ENCODE data around the gene PABPC3.

Gene PABPC3

GRCh38 chr13:25114220-25114619 lies 18.3 kb downstream of the PABPC3 start (continued):
- TF ChIP-seq ESRRG (CRISPR knock-in tag; IDR thresholded peaks at IDR 0.05) (no peak), ZFP3 (CRISPR knock-in tag; IDR thresholded peaks at IDR 0.05) (no peak), OSR1 (CRISPR knock-in tag; IDR thresholded peaks at IDR 0.05) (no peak), ARNTL (CRISPR knock-in tag; IDR thresholded peaks at IDR 0.05; ENCODE audit: borderline replicate concordance, low read depth) (no peak)
- TF ChIP-seq, protein P1, sequence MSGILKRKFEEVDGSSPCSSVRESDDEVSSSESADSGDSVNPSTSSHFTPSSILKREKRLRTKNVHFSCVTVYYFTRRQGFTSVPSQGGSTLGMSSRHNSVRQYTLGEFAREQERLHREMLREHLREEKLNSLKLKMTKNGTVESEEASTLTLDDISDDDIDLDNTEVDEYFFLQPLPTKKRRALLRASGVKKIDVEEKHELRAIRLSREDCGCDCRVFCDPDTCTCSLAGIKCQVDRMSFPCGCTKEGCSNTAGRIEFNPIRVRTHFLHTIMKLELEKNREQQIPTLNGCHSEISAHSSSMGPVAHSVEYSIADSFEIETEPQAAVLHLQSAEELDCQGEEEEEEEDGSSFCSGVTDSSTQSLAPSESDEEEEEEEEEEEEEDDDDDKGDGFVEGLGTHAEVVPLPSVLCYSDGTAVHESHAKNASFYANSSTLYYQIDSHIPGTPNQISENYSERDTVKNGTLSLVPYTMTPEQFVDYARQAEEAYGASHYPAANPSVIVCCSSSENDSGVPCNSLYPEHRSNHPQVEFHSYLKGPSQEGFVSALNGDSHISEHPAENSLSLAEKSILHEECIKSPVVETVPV (CRISPR knock-in tag; IDR thresholded peaks at IDR 0.05): no peak

- TF ChIP-seq POU6F1 (CRISPR knock-in tag; IDR thresholded peaks at IDR 0.05; ENCODE audit: borderline replicate concordance, low read depth): no peak
- TF ChIP-seq, protein P1 (CRISPR knock-in tag; IDR thresholded peaks at IDR 0.05): no peak
- TF ChIP-seq CREB5 (CRISPR knock-in tag; IDR thresholded peaks at IDR 0.05; ENCODE audit: low read depth): no peak
- no peak for TF ChIP-seq TSHZ2 (CRISPR knock-in tag; IDR thresholded peaks at IDR 0.05)
- no peak for TF ChIP-seq RARB (CRISPR knock-in tag; IDR thresholded peaks at IDR 0.05)
- no peak for TF ChIP-seq ZC3H10 (CRISPR knock-in tag; IDR thresholded peaks at IDR 0.05)
- no peak for TF ChIP-seq CSDC2 (CRISPR knock-in tag; IDR thresholded peaks at IDR 0.05)
- TF ChIP-seq ARNTL (CRISPR knock-in tag; IDR thresholded peaks at IDR 0.05; ENCODE audit: borderline replicate concordance, low read depth): no peak
- no peak for TF ChIP-seq BACH2 (CRISPR knock-in tag; IDR thresholded peaks at IDR 0.05; ENCODE audit: borderline replicate concordance)
- TF ChIP-seq ZNF70 (CRISPR knock-in tag; IDR thresholded peaks at IDR 0.05): no peak
- TF ChIP-seq TCF4 (CRISPR knock-in tag; IDR thresholded peaks at IDR 0.05; ENCODE audit: borderline replicate concordance): no peak
- no peak for TF ChIP-seq GLIS3 (CRISPR knock-in tag; IDR thresholded peaks at IDR 0.05)
- no peak for TF ChIP-seq TOX (CRISPR knock-in tag; IDR thresholded peaks at IDR 0.05; ENCODE audit: borderline replicate concordance)
- no peak for TF ChIP-seq ESRRG (CRISPR knock-in tag; IDR thresholded peaks at IDR 0.05)
- TF ChIP-seq OSR1 (CRISPR knock-in tag; IDR thresholded peaks at IDR 0.05): no peak
- ATAC-seq: no peak
These were observed 20.1 kb downstream of the PABPC3 start for GRCh38 chr13:25116044-25116443.

DNA sequence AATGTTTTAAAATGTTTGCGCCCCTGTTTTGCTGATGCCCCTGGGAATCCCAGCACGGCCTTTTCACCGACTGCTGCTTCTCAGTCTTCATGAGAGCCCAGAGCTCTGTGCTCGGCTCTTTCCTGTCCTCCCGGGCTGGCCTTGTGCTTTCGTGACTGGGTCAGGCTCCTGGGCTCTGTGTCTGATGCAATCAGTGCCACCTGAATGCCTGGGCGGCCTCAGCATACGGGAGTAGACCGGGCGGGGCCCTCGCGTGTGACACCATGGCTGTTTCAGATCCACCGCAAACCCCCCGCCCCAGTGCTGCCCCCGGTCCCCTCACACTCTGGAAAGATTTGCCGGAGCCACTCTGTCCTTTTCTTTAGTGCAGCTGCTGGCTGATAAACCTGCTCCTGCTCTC lies 21.4 kb downstream of the PABPC3 start:
- ATAC-seq: no peak
- TF ChIP-seq GLIS3 (CRISPR knock-in tag; IDR thresholded peaks at IDR 0.05) (no peak), POU6F1 (CRISPR knock-in tag; IDR thresholded peaks at IDR 0.05; ENCODE audit: borderline replicate concordance, low read depth) (no peak), ARNTL (CRISPR knock-in tag; IDR thresholded peaks at IDR 0.05; ENCODE audit: borderline replicate concordance, low read depth) (no peak), TOX (CRISPR knock-in tag; IDR thresholded peaks at IDR 0.05; ENCODE audit: borderline replicate concordance) (no peak), PPARA (CRISPR knock-in tag; IDR thresholded peaks at IDR 0.05; ENCODE audit: borderline replicate concordance) (no peak), TCF4 (CRISPR knock-in tag; IDR thresholded peaks at IDR 0.05; ENCODE audit: borderline replicate concordance) (no peak), ZC3H10 (CRISPR knock-in tag; IDR thresholded peaks at IDR 0.05) (no peak), SNAI2 (CRISPR knock-in tag; IDR thresholded peaks at IDR 0.05) (no peak), ZNF565 (CRISPR knock-in tag; conservative IDR thresholded peaks at IDR 0.05; ENCODE audit: low read depth) (no peak), PATZ1 (CRISPR knock-in tag; IDR thresholded peaks at IDR 0.05; ENCODE audit: borderline replicate concordance) (no peak), ZFP30 (CRISPR knock-in tag; IDR thresholded peaks at IDR 0.05) (no peak), CREB5 (CRISPR knock-in tag; IDR thresholded peaks at IDR 0.05; ENCODE audit: low read depth) (no peak), ESRRG (CRISPR knock-in tag; IDR thresholded peaks at IDR 0.05) (no peak), CSDC2 (CRISPR knock-in tag; IDR thresholded peaks at IDR 0.05) (no peak)
- TF ChIP-seq, protein P1 (CRISPR knock-in tag; IDR thresholded peaks at IDR 0.05): no peak
